GM23338 (cell line): ENCODE measurements around the gene UCK1. TPM values are rescaled to one million over a fixed set of nuclear protein-coding genes. Genes with fewer than 3 reads are reported as not detected.

Experiments used
- ATAC-seq: fragments of 200-7000 bp; cut with Tn5 transposase; 3 replicates; pipeline ENCODE4 v1.9.1; 2020
- DNase-seq: peaks from one replicate; pipeline ENCODE4 v3.0.0-alpha.2; 2015; ENCODE audit warnings: low spot score
- H2AFZ ChIP-seq: fragments of 200-600 bp; sonication (generic); 2 replicates; pipeline ENCODE4 v1.8.0; 2016; ENCODE audit warnings: antibody characterized with exemption, mild to moderate bottlenecking, moderate library complexity
- H3F3A ChIP-seq: fragments of 200-600 bp; sonication (generic); replicated peaks from 2 replicates; pipeline ENCODE4 v1.8.0; 2017; ENCODE audit warnings: antibody characterized with exemption, mixed run types, low read depth
- H3K27ac ChIP-seq: fragments of 200-600 bp; sonication (generic); 2 replicates; pipeline ENCODE4 v1.6.1; 2016; ENCODE audit warnings: low read depth
- H3K27me3 ChIP-seq: fragments of 200-600 bp; sonication (generic); 2 replicates; pipeline ENCODE4 v1.8.0; 2016; ENCODE audit warnings: mild to moderate bottlenecking, mixed run types, moderate library complexity; ENCODE audit not compliant: insufficient read depth
- H3K36me3 ChIP-seq: fragments of 200-600 bp; sonication (generic); 2 replicates; pipeline ENCODE4 v1.8.0; 2016; ENCODE audit warnings: mild to moderate bottlenecking; ENCODE audit not compliant: insufficient read depth
- H3K4me1 ChIP-seq: fragments of 200-600 bp; sonication (generic); 2 replicates; pipeline ENCODE4 v1.8.0; 2016; ENCODE audit warnings: mild to moderate bottlenecking, moderate library complexity; ENCODE audit not compliant: insufficient read depth
- H3K4me2 ChIP-seq: fragments of 200-600 bp; sonication (generic); 2 replicates; pipeline ENCODE4 v1.7.1; 2017; ENCODE audit warnings: mixed run types
- H3K4me3 ChIP-seq: fragments of 200-600 bp; sonication (generic); 2 replicates; pipeline ENCODE4 v1.6.1; 2016; ENCODE audit warnings: mixed run types
- H3K79me2 ChIP-seq: fragments of 200-600 bp; sonication (generic); replicated peaks from 2 replicates; pipeline ENCODE4 v1.8.0; 2017; ENCODE audit warnings: mild to moderate bottlenecking; ENCODE audit not compliant: insufficient read depth
- H3K9me2 ChIP-seq: fragments of 200-600 bp; sonication (generic); 2 replicates; pipeline ENCODE4 v1.8.0; 2017; ENCODE audit not compliant: insufficient read depth
- H4K20me1 ChIP-seq: fragments of 200-600 bp; sonication (generic); replicated peaks from 2 replicates; pipeline ENCODE4 v1.8.0; 2017; ENCODE audit warnings: mild to moderate bottlenecking; ENCODE audit not compliant: insufficient read depth
- H3K27ac Mint-ChIP-seq: 2 replicates; pipeline ENCODE4 v1.8.0; 2020; ENCODE audit warnings: inconsistent platforms, mild to moderate bottlenecking, moderate library complexity, mixed read lengths
- H3K27me3 Mint-ChIP-seq: 3 replicates; pipeline ENCODE4 v1.8.0; 2022; ENCODE audit warnings: low read depth, mild to moderate bottlenecking, moderate library complexity, mixed read lengths, inconsistent platforms; ENCODE audit not compliant: insufficient read depth, poor library complexity
- H3K36me3 Mint-ChIP-seq: 3 replicates; pipeline ENCODE4 v1.8.0; 2021; ENCODE audit warnings: low read depth, mild to moderate bottlenecking, inconsistent platforms, moderate library complexity, mixed read lengths
- H3K4me1 Mint-ChIP-seq: 3 replicates; pipeline ENCODE4 v1.8.0; 2020; ENCODE audit warnings: mild to moderate bottlenecking, inconsistent platforms, mixed read lengths
- H3K4me3 Mint-ChIP-seq: 3 replicates; pipeline ENCODE4 v1.8.0; 2021; ENCODE audit warnings: moderate library complexity, mild to moderate bottlenecking, inconsistent platforms, mixed read lengths
- H3K9me3 Mint-ChIP-seq: 3 replicates; pipeline ENCODE4 v1.8.0; 2020; ENCODE audit warnings: moderate library complexity, mild to moderate bottlenecking, inconsistent platforms, mixed read lengths
- CREB1 ChIP-seq: fragments of 250-450 bp; sonication (Bioruptor Pico); IDR thresholded peaks from 2 replicates; pipeline ENCODE4 v1.5.0; 2020; ENCODE audit warnings: low read depth, mild to moderate bottlenecking, moderate library complexity
- CTCF ChIP-seq, 2 experiments: fragments of 200-600 bp in 1 of 2; sonication (generic) in 1 of 2; conservative IDR thresholded peaks; 2 replicates each; pipeline versions ENCODE4 v1.5.1 to v1.6.1; 2016 to 2017; ENCODE audit warnings: antibody characterized with exemption in 2 of 2, low read depth in 2 of 2, mild to moderate bottlenecking in 2 of 2, moderate library complexity in 1 of 2
- ETS1 ChIP-seq: IDR thresholded peaks from 2 replicates; pipeline ENCODE4 v1.6.1; 2016; ENCODE audit warnings: antibody characterized with exemption
- EZH2 ChIP-seq: fragments of 200-600 bp; sonication (generic); IDR thresholded peaks from one replicate; pipeline ENCODE4 v1.8.0; 2017; ENCODE audit warnings: antibody characterized with exemption, mild to moderate bottlenecking, low read depth; ENCODE audit not compliant: unreplicated experiment
- EZH2phosphoT487 ChIP-seq: fragments of 200-600 bp; sonication (generic); IDR thresholded peaks from one replicate; pipeline ENCODE4 v1.8.1; 2018; ENCODE audit warnings: antibody characterized with exemption; ENCODE audit not compliant: unreplicated experiment
- JUNB ChIP-seq: IDR thresholded peaks from one replicate; pipeline ENCODE4 v1.6.1; 2016; ENCODE audit warnings: antibody characterized with exemption; ENCODE audit not compliant: unreplicated experiment
- NANOG ChIP-seq: IDR thresholded peaks from 2 replicates; pipeline ENCODE4 v1.6.1; 2016; ENCODE audit warnings: antibody characterized with exemption, borderline replicate concordance
- POLR2AphosphoS5 ChIP-seq: IDR thresholded peaks from 2 replicates; pipeline ENCODE4 v1.6.1; 2016; ENCODE audit warnings: antibody characterized with exemption, low read depth
- REST ChIP-seq: IDR thresholded peaks from one replicate; pipeline ENCODE4 v1.6.1; 2018; ENCODE audit warnings: antibody characterized with exemption; ENCODE audit not compliant: unreplicated experiment
- STAT1 ChIP-seq: IDR thresholded peaks from one replicate; pipeline ENCODE4 v1.6.1; 2016; ENCODE audit warnings: antibody characterized with exemption; ENCODE audit not compliant: unreplicated experiment
- ZNF114 ChIP-seq: fragments of 250-450 bp; sonication (Bioruptor Pico); IDR thresholded peaks from 2 replicates; pipeline ENCODE4 v1.5.0; 2020; ENCODE audit warnings: mild to moderate bottlenecking, moderate library complexity
- ZNF331 ChIP-seq: fragments of 250-450 bp; sonication (Bioruptor Pico); IDR thresholded peaks from 2 replicates; pipeline ENCODE4 v1.5.0; 2020; ENCODE audit warnings: low read depth, mild to moderate bottlenecking, moderate library complexity
- polyA plus RNA-seq: library from polyadenylated mRNA; unstranded; fragments of >200 nt; fragmentation: Nextera tagmentation; extraction: Ambion mirVana; gene quantifications from 2 replicates; pipeline ENCODE4 v1.2.1, GENCODE V29; 2016
- total RNA-seq: library from RNA; depleted of rRNA; stranded (reverse); fragments of >200 nt; shearing (Covaris generic); gene quantifications from 2 replicates; pipeline ENCODE4 v1.2.3, GENCODE V29; 2014

UCK1 gene
- total and polyA plus RNA-seq, 2 experiments from 2014 or later: 23.4 to 35.9 TPM

GRCh38 chr9:131496844-131497405, 34.1 kb downstream of the UCK1 start:
- Histone ChIP-seq H3F3A (peaks cover 63% of the 10 kb centered on the region), H3K27ac (no peak overlapping the region), H3K4me2 (no peak overlapping the region), H2AFZ (no peak overlapping the region), H3K9me2 (no peaks in the 10 kb centered on the region), H4K20me1 (peaks cover 38% of the 10 kb centered on the region), H3K4me1 (no peaks in the 10 kb centered on the region), H3K79me2 (peaks cover 5% of the 10 kb centered on the region), H3K36me3 (peaks cover 62% of the 10 kb centered on the region), H3K4me3 (no peak overlapping the region), H3K27me3 (no peaks in the 10 kb centered on the region)
- H3K36me3 Mint-ChIP-seq: peaks cover 91% of the 10 kb centered on the region
- peaks cover 11% of the 10 kb centered on the region; the same call in 2 of the 3 replicates for H3K4me1 Mint-ChIP-seq
- TF ChIP-seq ZNF331 (CRISPR knock-in tag) (no peak), ZNF114 (CRISPR knock-in tag) (no peak), ETS1 (no peak), REST (no peak), JUNB (no peak), STAT1 (no peak), POLR2AphosphoS5 (no peak), EZH2phosphoT487 (no peak), EZH2 (no peak), CTCF (conservative IDR thresholded peaks at IDR 0.05; ENCODE audit: low read depth in 2 of 2) (no peak), CREB1 (CRISPR knock-in tag) (no peak), NANOG (no peak)
- H3K27me3 Mint-ChIP-seq: peaks cover 36% of the 10 kb centered on the region
- DNase-seq (no peak), ATAC-seq (no peak)
- no peaks in the 10 kb centered on the region; the same call in 2 of the 3 replicates for H3K9me3 Mint-ChIP-seq
- H3K27ac Mint-ChIP-seq: no peak overlapping the region
- no peak overlapping the region for H3K4me3 Mint-ChIP-seq
